KBM-7 (cell line): ENCODE measurements around the gene FGFBP3.

ENCODE experiments used
- DNase-seq: peaks from one replicate; pipeline ENCODE4 v3.0.0-alpha.2; 2015
- in situ Hi-C: fragments of 300-500 bp; cut with MboI; formaldehyde crosslinking; loops from 2 replicates; pipeline ENCODE4 v1.14.3; 2020; ENCODE audit warnings: low sequenced_read_pairs, low pct_unique_long_range_greater_than_20kb, mixed read lengths

FGFBP3 gene

GRCh38 chr10:91865562-91866081 is 43.7 kb downstream of the FGFBP3 start:
- in situ Hi-C loops = no loop called here
- no peak for DNase-seq

- no peak for DNase-seq
- in situ Hi-C loops = no loop called here
These were observed 44.5 kb downstream of the FGFBP3 start for GRCh38 chr10:91864744-91865143.

- no peak for DNase-seq
- in situ Hi-C loops = no loop called here
These were observed 45.2 kb downstream of the FGFBP3 start for GRCh38 chr10:91864099-91864498.

- in situ Hi-C loops = no loop called here
- DNase-seq = no peak
These were observed 48.4 kb downstream of the FGFBP3 start for GRCh38 chr10:91860885-91861284.

GRCh38 chr10:91856637-91857036 is 52.6 kb downstream of the FGFBP3 start:
- DNase-seq = no peak

More at GRCh38 chr10:91856637-91857036, 52.6 kb downstream of the FGFBP3 start:
- in situ Hi-C loops = no loop called here
